Ishikawa (cell line): ENCODE measurements around the gene TMCO2.

Experiments used
- CEBPB ChIP-seq: IDR thresholded peaks from 2 replicates; pipeline ENCODE4 v1.6.1; 2012
- CREB1 ChIP-seq: IDR thresholded peaks from 2 replicates; pipeline ENCODE4 v1.6.1; 2012; ENCODE audit warnings: low read depth
- EGR1 ChIP-seq: IDR thresholded peaks from 2 replicates; pipeline ENCODE4 v1.6.1; 2012
- EP300 ChIP-seq: IDR thresholded peaks from 2 replicates; pipeline ENCODE4 v1.6.1; 2012; ENCODE audit warnings: borderline replicate concordance
- FOXM1 ChIP-seq: IDR thresholded peaks from 2 replicates; pipeline ENCODE4 v1.6.1; 2012; ENCODE audit warnings: low read depth, borderline replicate concordance
- MAX ChIP-seq: IDR thresholded peaks from 2 replicates; pipeline ENCODE4 v1.6.1; 2012
- NFIC ChIP-seq: IDR thresholded peaks from 2 replicates; pipeline ENCODE4 v1.6.1; 2012
- RAD21 ChIP-seq: IDR thresholded peaks from 2 replicates; pipeline ENCODE4 v1.6.1; 2012; ENCODE audit warnings: low read depth
- REST ChIP-seq: IDR thresholded peaks from 2 replicates; pipeline ENCODE4 v1.6.1; 2012; ENCODE audit warnings: low read depth, mild to moderate bottlenecking
- TAF1 ChIP-seq: IDR thresholded peaks from 2 replicates; pipeline ENCODE4 v1.6.1; 2012; ENCODE audit warnings: low read depth, mild to moderate bottlenecking
- TCF12 ChIP-seq: IDR thresholded peaks from 2 replicates; pipeline ENCODE4 v1.6.1; 2012; ENCODE audit warnings: low read depth
- TEAD4 ChIP-seq: IDR thresholded peaks from 2 replicates; pipeline ENCODE4 v1.6.1; 2012
- USF1 ChIP-seq: IDR thresholded peaks from 2 replicates; pipeline ENCODE4 v1.6.1; 2012
- YY1 ChIP-seq: IDR thresholded peaks from 2 replicates; pipeline ENCODE4 v1.6.1; 2012; ENCODE audit warnings: low read depth
- ZBTB7A ChIP-seq: IDR thresholded peaks from 2 replicates; pipeline ENCODE4 v1.6.1; 2012; ENCODE audit warnings: low read depth

TMCO2 gene

GRCh38 chr1:40247655-40248054 is at the start of gene TMCO2:
Gene TMCO2 (plus strand): TSS chr1:40247937. CDS start chr1:40247994, 57 bp downstream.
- TF ChIP-seq CREB1 = no peak
- TF ChIP-seq MAX = no peak
- TF ChIP-seq RAD21 = no peak
- TF ChIP-seq EP300 = no peak
- no peak for TF ChIP-seq TCF12
- no peak for TF ChIP-seq REST
- TF ChIP-seq CEBPB = no peak
- no peak for TF ChIP-seq NFIC
- no peak for TF ChIP-seq TEAD4
- no peak for TF ChIP-seq FOXM1

DNA sequence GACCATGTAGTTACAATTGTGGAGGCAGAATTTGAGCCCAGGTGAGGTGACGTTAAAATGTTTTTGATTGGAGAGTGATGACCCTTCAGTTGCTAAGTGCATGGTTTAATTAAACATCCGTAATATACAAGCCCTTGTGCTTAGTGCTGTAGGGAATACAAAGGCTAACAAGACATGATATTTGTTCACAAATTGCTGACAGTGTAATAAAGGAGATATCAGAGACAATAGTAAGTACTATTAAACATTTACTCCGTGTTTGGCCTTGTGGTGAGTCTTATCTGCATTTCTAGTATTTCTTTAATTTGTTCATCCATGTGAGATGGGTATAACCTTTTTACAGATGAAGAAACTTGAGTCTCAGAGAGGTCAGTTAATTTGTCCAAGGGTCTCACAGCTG is 48.6 kb upstream of the TMCO2 start:
- TF ChIP-seq CEBPB (no peak), TEAD4 (no peak), MAX (no peak), USF1 (no peak), NFIC (no peak), YY1 (no peak)

DNA sequence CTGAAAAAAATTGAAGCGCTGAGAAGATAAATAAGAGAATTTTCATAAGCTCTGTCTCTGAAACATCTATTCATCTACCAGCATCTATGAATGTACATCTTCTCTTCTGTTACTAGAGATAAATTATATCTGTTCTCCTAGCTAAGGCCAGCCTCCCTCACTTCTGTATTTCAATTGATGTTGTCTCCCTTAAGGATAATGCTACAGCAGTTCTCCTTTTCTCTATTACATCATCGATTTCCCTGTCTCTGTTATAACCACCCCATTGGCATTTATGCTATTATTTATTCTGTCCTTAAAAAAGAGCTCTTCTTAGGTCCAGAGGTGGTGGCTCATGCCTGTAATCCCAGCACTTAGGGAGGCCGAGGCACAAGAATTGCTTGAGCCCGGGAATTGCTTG is 42.9 kb upstream of the TMCO2 start:
- TF ChIP-seq EP300 (no peak), TAF1 (no peak), REST (no peak), TCF12 (no peak), YY1 (no peak), CEBPB (no peak), MAX (no peak), EGR1 (no peak), TEAD4 (no peak), RAD21 (no peak), NFIC (no peak), USF1 (no peak)

- TF ChIP-seq NFIC (peak; percentile 45; the same call in 1 of the 2 replicates), TEAD4 (no peak)
Measured at GRCh38 chr1:40210511-40211204, 37.1 kb upstream of the TMCO2 start.

GRCh38 chr1:40218333-40218732 is 29.4 kb upstream of the TMCO2 start:
- TF ChIP-seq ZBTB7A (no peak), USF1 (no peak), TCF12 (no peak), RAD21 (no peak), TEAD4 (no peak), EP300 (no peak)

GRCh38 chr1:40221977-40222772 is 25.6 kb upstream of the TMCO2 start:
- TF ChIP-seq TCF12 (no peak), TEAD4 (no peak), USF1 (no peak), NFIC (no peak), FOXM1 (no peak), EP300 (no peak), CEBPB (no peak), REST (no peak), RAD21 (no peak), MAX (no peak), YY1 (no peak), TAF1 (no peak), ZBTB7A (no peak), EGR1 (no peak), CREB1 (no peak)
